ENCODE measurements around the gene EPN2.
A peak's percentile ranks its signal among the peaks of the same experiment; 100 is the strongest.

EPN2 gene

DNA sequence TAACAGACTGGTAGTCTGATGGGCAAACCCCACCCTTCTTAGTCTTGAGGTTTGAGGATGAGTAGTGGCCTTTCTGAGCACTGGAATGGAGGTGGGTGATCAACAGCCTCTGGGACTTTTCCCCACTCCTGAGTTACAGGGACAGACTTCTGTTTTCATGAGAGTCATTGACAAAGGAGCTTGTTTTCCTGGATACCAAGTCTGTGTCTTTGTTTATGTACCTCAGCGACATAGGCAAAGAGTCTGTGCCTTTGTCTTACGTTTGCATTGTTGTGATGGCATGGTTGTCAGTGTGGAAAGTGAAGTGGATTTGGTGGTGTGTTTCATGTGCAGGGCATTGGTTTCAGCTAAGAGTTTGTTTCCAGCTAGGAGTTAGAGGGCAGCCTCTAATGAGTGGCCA, 17.5 kb downstream of the EPN2 start:
- H3K4me1 ChIP-seq (ENCODE audit: control insufficient read depth in 1 of 2, insufficient read depth in 2 of 2, low read length in 2 of 2): peaks cover under 1 to 4% of the 10 kb centered on the region in 2 donors
- H3K27ac ChIP-seq (ENCODE audit: low read depth, low read length): no peak overlapping the region
- no peak overlapping the region for H3K9ac ChIP-seq (ENCODE audit: low read depth in 1 of 2, low read length in 2 of 2)
- H3K9me3 ChIP-seq (ENCODE audit: control insufficient read depth in 1 of 2, low read length in 2 of 2): no peaks in the 10 kb centered on the region
- no peaks in the 10 kb centered on the region for H3K27me3 ChIP-seq (ENCODE audit: control insufficient read depth in 1 of 2, insufficient read depth in 2 of 2, low read length in 2 of 2)
- H3K4me3 ChIP-seq (ENCODE audit: low read depth in 1 of 2, low read length in 2 of 2): no peak overlapping the region
- no peaks in the 10 kb centered on the region for H3K36me3 ChIP-seq (ENCODE audit: control insufficient read depth in 1 of 2, insufficient read depth in 2 of 2, low read length in 2 of 2)

DNA sequence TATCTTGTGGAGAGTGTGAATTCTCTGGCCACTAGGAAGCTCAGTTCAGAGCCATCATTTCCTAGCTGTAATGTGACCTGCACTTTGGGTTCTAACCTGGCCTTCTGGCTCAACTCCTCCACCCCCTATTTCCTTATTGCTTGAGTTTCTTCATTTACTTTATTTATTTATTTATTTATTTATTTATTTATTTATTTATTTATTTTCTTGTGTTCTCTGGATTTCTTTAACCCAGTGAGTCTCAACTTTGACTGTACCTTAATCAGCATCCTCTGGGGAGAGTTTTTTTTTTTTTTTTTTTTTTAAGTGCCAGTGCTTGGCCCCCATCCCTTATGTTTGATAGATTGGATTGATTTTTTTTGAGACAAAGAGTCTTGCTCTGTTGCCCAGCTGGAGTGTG, 18.1 kb downstream of the EPN2 start:
- Histone ChIP-seq H3K9me3 (ENCODE audit: control insufficient read depth in 1 of 2, low read length in 2 of 2) (no peaks in the 10 kb centered on the region), H3K27me3 (ENCODE audit: control insufficient read depth in 1 of 2, insufficient read depth in 2 of 2, low read length in 2 of 2) (no peaks in the 10 kb centered on the region), H3K4me1 (ENCODE audit: control insufficient read depth in 1 of 2, insufficient read depth in 2 of 2, low read length in 2 of 2) (peaks cover 0 to 4% of the 10 kb centered on the region in 2 donors), H3K9ac (ENCODE audit: low read depth in 1 of 2, low read length in 2 of 2) (no peak overlapping the region), H3K27ac (ENCODE audit: low read depth, low read length) (no peak overlapping the region), H3K36me3 (ENCODE audit: control insufficient read depth in 1 of 2, insufficient read depth in 2 of 2, low read length in 2 of 2) (no peaks in the 10 kb centered on the region), H3K4me3 (ENCODE audit: low read depth in 1 of 2, low read length in 2 of 2) (no peak overlapping the region)

DNA sequence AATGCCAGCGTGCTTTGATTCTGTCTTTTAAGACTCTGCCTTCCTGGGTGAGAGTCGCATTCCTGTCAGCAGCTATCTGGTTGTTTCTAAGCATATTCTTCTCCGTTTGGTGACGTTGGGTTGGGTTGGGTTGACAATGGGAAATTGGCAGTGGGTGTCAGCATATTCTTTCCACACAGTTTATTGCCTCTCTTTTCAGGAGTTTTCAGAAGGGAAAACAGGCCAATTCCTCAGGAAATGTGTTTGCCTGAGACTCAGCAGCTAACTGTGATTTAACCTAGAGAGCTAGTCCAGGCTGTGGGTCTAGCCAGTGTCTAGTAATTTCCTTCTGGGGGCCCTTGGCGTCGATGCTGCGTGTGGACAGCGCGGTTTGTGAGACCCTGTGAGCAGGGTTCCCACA, 21.2 kb downstream of the EPN2 start:
- no peaks in the 10 kb centered on the region for H3K9me3 ChIP-seq (ENCODE audit: control insufficient read depth in 1 of 2, low read length in 2 of 2)
- H3K27ac ChIP-seq (ENCODE audit: low read depth, low read length): no peak overlapping the region
- H3K36me3 ChIP-seq (ENCODE audit: control insufficient read depth in 1 of 2, insufficient read depth in 2 of 2, low read length in 2 of 2): no peaks in the 10 kb centered on the region
- H3K27me3 ChIP-seq (ENCODE audit: control insufficient read depth in 1 of 2, insufficient read depth in 2 of 2, low read length in 2 of 2): no peaks in the 10 kb centered on the region
- H3K9ac ChIP-seq (ENCODE audit: low read depth in 1 of 2, low read length in 2 of 2): no peak overlapping the region
- no peak overlapping the region for H3K4me3 ChIP-seq (ENCODE audit: low read depth in 1 of 2, low read length in 2 of 2)
- peaks cover 4 to 6% of the 10 kb centered on the region in 2 donors for H3K4me1 ChIP-seq (ENCODE audit: control insufficient read depth in 1 of 2, insufficient read depth in 2 of 2, low read length in 2 of 2)

DNA sequence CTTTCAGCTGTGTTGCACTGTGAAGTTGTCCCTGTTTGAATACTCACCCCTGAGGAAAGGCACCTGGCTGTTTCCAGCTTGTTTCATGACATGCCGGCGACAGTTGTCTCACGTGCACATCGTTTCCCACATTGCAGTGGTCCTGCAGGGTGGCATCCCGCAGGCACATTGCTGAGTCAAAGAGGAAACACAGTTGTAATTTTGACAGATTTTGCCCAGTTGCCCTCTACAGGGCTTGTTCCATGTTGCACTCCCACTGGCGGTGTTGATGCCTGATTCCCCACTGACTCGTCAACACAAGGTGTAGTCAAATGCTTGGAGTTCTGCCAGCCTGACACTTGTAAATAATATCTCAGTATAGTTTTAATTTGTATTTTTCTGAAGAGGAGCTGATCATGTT, 23.8 kb downstream of the EPN2 start:
- Histone ChIP-seq H3K36me3 (ENCODE audit: control insufficient read depth in 1 of 2, insufficient read depth in 2 of 2, low read length in 2 of 2) (peaks cover 0 to 3% of the 10 kb centered on the region in 2 donors), H3K9me3 (ENCODE audit: control insufficient read depth in 1 of 2, low read length in 2 of 2) (no peaks in the 10 kb centered on the region), H3K27me3 (ENCODE audit: control insufficient read depth in 1 of 2, insufficient read depth in 2 of 2, low read length in 2 of 2) (no peaks in the 10 kb centered on the region), H3K9ac (ENCODE audit: low read depth in 1 of 2, low read length in 2 of 2) (no peak overlapping the region), H3K4me1 (ENCODE audit: control insufficient read depth in 1 of 2, insufficient read depth in 2 of 2, low read length in 2 of 2) (peaks cover 22 to 25% of the 10 kb centered on the region in 2 donors), H3K27ac (ENCODE audit: low read depth, low read length) (no peak overlapping the region), H3K4me3 (ENCODE audit: low read depth in 1 of 2, low read length in 2 of 2) (no peak overlapping the region)

DNA sequence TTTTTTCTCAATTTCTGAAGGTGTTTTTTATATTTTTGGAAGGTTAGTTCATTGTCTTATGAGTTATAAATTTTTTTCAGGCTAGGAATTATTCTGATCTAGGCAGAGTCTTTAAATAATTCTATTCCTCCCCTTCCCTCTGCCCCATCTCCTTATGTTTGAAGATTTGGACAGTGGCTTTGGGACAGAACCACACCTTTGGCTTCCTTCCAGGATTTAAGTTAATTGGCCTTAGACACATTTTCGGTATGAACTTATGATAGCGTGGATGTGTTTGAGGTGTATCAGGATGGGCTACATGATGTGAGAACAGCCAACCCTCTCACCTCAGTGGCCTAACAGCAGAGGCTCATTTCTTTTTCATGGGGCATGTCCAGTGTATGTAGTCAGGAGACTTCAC, 24.3 kb downstream of the EPN2 start:
- peaks cover 0 to 3% of the 10 kb centered on the region in 2 donors for H3K36me3 ChIP-seq (ENCODE audit: control insufficient read depth in 1 of 2, insufficient read depth in 2 of 2, low read length in 2 of 2)
- peaks cover 22 to 25% of the 10 kb centered on the region in 2 donors for H3K4me1 ChIP-seq (ENCODE audit: control insufficient read depth in 1 of 2, insufficient read depth in 2 of 2, low read length in 2 of 2)
- H3K27me3 ChIP-seq (ENCODE audit: control insufficient read depth in 1 of 2, insufficient read depth in 2 of 2, low read length in 2 of 2): no peaks in the 10 kb centered on the region
- no peak overlapping the region for H3K4me3 ChIP-seq (ENCODE audit: low read depth in 1 of 2, low read length in 2 of 2)
- H3K9me3 ChIP-seq (ENCODE audit: control insufficient read depth in 1 of 2, low read length in 2 of 2): no peaks in the 10 kb centered on the region
- H3K27ac ChIP-seq (ENCODE audit: low read depth, low read length): no peak overlapping the region
- no peak overlapping the region for H3K9ac ChIP-seq (ENCODE audit: low read depth in 1 of 2, low read length in 2 of 2)

DNA sequence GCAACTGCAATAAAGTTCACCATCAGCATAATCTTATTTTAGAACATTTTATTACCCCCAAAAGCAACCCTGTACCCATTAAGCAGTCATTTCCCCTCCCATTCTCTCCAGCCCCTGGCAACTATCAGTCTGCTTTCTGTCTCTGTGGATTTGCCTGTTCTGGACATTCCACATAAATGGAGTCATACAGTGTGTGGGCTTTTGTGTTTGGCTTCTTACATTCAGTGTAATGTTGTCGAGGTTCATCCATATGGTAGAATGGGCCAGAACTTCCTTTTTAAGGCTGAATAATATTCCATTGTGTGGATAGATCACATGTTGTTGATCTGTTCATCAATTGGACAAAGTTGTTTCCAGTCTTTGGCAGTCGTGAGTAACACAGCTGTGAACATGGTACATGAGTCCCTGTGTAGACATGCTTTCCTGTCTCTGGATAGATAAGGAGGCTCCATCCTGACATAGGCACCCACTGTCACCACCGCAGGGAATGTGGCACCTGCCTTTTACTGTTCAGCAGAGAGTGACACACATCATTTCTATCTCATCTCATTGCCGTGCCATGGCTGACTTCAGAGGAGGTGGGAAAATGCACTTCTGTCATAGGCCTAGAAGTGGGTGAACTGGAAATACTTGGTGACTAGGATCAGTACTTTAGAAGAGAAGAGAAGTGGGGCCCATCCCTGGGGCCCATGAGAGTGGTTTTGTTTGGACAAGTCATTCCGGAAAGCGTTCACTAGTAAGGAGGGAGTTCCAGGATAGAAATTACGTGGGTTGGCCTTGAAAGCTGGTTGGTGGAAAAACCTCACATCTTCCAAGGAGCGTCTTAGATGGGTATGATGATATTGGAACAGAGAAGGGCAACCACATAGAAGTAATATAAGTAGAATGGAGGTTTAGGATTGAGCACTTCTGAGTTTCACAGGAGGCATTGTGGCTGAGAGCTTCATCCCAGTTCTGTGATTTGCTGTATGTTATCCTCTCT, 25.8 kb downstream of the EPN2 start:
- Histone ChIP-seq H3K4me1 (ENCODE audit: control insufficient read depth in 1 of 2, insufficient read depth in 2 of 2, low read length in 2 of 2) (peaks cover 22 to 25% of the 10 kb centered on the region in 2 donors), H3K4me3 (ENCODE audit: low read depth in 1 of 2, low read length in 2 of 2) (no peak overlapping the region), H3K9me3 (ENCODE audit: control insufficient read depth in 1 of 2, low read length in 2 of 2) (no peaks in the 10 kb centered on the region), H3K27me3 (ENCODE audit: control insufficient read depth in 1 of 2, insufficient read depth in 2 of 2, low read length in 2 of 2) (no peaks in the 10 kb centered on the region), H3K36me3 (ENCODE audit: control insufficient read depth in 1 of 2, insufficient read depth in 2 of 2, low read length in 2 of 2) (peaks cover 0 to 3% of the 10 kb centered on the region in 2 donors), H3K9ac (ENCODE audit: low read depth in 1 of 2, low read length in 2 of 2) (no peak overlapping the region), H3K27ac (ENCODE audit: low read depth, low read length) (peak overlapping the region; percentile 53)

DNA sequence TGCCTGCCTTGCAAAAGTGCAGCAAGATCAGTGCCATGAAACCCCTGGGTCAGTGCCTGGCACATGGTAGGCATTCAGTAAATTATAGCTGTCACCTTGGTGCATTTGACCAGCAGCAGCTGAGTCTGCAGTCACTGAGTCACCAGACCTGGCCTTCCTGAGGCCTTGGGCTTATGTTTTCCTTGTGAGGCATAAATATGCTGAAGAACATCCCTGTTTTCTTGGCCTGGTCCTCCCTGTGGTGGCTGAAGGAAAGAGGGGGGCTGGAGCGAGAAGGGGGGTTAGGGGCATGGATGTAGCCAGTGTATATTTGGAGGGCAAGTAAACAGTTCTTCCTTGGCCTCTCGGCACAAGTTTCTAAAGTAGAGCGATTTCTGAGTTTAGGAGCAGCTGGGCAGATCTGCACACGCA, 26.5 kb downstream of the EPN2 start:
- no peaks in the 10 kb centered on the region for H3K9me3 ChIP-seq (ENCODE audit: control insufficient read depth in 1 of 2, low read length in 2 of 2)
- H3K4me3 ChIP-seq (ENCODE audit: low read depth in 1 of 2, low read length in 2 of 2): no peak overlapping the region
- no peak overlapping the region for H3K9ac ChIP-seq (ENCODE audit: low read depth in 1 of 2, low read length in 2 of 2)
- H3K36me3 ChIP-seq (ENCODE audit: control insufficient read depth in 1 of 2, insufficient read depth in 2 of 2, low read length in 2 of 2): peaks cover 0 to 3% of the 10 kb centered on the region in 2 donors
- H3K4me1 ChIP-seq (ENCODE audit: control insufficient read depth in 1 of 2, insufficient read depth in 2 of 2, low read length in 2 of 2): peaks cover 27 to 28% of the 10 kb centered on the region in 2 donors
- no peak overlapping the region for H3K27ac ChIP-seq (ENCODE audit: low read depth, low read length)
- H3K27me3 ChIP-seq (ENCODE audit: control insufficient read depth in 1 of 2, insufficient read depth in 2 of 2, low read length in 2 of 2): no peaks in the 10 kb centered on the region

DNA sequence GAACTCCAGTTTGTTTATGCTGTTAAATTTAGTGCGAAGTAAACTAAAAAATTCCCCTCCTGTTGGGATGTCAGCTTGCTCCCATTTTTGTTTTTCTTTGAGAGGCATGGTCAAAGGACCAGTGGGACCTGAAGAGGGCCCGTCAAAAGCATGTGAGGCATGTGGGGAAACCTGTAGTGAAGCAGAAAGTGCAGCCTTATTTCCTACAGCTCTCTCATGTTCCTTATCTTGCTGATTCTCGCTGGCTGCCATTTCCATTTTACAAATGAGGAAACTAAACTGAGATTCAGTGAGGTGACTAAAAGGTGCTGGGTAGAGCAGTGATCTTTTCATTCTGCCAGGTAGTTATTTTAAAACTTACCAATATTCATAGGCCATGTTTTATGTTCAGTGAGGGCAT, 27.1 kb downstream of the EPN2 start:
- Histone ChIP-seq H3K4me3 (ENCODE audit: low read depth in 1 of 2, low read length in 2 of 2) (no peak overlapping the region), H3K27me3 (ENCODE audit: control insufficient read depth in 1 of 2, insufficient read depth in 2 of 2, low read length in 2 of 2) (no peaks in the 10 kb centered on the region), H3K36me3 (ENCODE audit: control insufficient read depth in 1 of 2, insufficient read depth in 2 of 2, low read length in 2 of 2) (peaks cover 0 to 3% of the 10 kb centered on the region in 2 donors), H3K4me1 (ENCODE audit: control insufficient read depth in 1 of 2, insufficient read depth in 2 of 2, low read length in 2 of 2) (peaks cover 33 to 34% of the 10 kb centered on the region in 2 donors), H3K9me3 (ENCODE audit: control insufficient read depth in 1 of 2, low read length in 2 of 2) (no peaks in the 10 kb centered on the region), H3K27ac (ENCODE audit: low read depth, low read length) (no peak overlapping the region), H3K9ac (ENCODE audit: low read depth in 1 of 2, low read length in 2 of 2) (no peak overlapping the region)

DNA sequence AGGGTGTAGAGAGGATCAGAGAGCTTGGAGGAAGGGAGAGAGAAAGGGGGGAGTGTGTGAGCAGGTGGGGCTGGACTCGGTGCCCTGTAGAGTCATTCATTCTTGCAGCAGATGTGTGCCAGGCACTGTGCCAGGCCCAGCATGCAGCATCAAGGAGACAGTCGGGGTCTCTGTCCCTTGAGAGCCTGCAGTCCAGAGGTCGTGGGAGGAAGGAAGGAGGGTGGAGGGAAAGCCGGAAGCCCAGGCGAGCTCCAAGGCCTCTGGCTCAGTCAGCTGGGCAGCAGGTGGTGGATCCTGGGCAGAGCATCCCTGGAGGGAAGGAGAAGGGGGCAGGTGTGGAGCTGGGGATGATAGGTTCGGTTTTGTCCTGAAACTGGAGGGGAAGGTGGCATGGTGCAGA, 27.5 kb downstream of the EPN2 start:
- H3K9ac ChIP-seq (ENCODE audit: low read depth in 1 of 2, low read length in 2 of 2): no peak overlapping the region
- H3K27ac ChIP-seq (ENCODE audit: low read depth, low read length): no peak overlapping the region
- peaks cover 0 to 3% of the 10 kb centered on the region in 2 donors for H3K36me3 ChIP-seq (ENCODE audit: control insufficient read depth in 1 of 2, insufficient read depth in 2 of 2, low read length in 2 of 2)
- H3K4me3 ChIP-seq (ENCODE audit: low read depth in 1 of 2, low read length in 2 of 2): no peak overlapping the region
- no peaks in the 10 kb centered on the region for H3K27me3 ChIP-seq (ENCODE audit: control insufficient read depth in 1 of 2, insufficient read depth in 2 of 2, low read length in 2 of 2)
- H3K4me1 ChIP-seq (ENCODE audit: control insufficient read depth in 1 of 2, insufficient read depth in 2 of 2, low read length in 2 of 2): peaks cover 37 to 38% of the 10 kb centered on the region in 2 donors
- no peaks in the 10 kb centered on the region for H3K9me3 ChIP-seq (ENCODE audit: control insufficient read depth in 1 of 2, low read length in 2 of 2)

DNA sequence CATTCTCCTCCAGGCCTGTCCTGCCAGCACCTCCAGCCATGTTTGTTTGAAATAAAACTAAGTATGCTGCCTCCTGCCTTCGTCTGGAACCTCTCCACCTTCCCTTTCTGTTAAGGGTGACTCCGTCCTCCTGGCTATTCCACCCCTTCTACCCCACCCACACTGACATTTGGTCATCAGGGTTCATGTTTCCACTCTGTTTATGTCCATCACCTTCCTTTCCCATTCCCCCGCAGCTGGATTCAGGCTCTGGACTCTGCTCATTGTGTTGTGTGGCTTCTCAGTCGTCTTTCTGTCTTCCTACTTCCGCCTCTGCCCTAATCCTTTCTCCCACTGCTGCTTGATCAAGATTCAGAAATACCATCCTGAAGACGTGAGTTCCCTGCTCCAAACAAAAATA, 28.6 kb downstream of the EPN2 start:
- Histone ChIP-seq H3K36me3 (ENCODE audit: control insufficient read depth in 1 of 2, insufficient read depth in 2 of 2, low read length in 2 of 2) (peaks cover 0 to 3% of the 10 kb centered on the region in 2 donors), H3K9ac (ENCODE audit: low read depth in 1 of 2, low read length in 2 of 2) (no peak overlapping the region), H3K27me3 (ENCODE audit: control insufficient read depth in 1 of 2, insufficient read depth in 2 of 2, low read length in 2 of 2) (no peaks in the 10 kb centered on the region), H3K4me3 (ENCODE audit: low read depth in 1 of 2, low read length in 2 of 2) (no peak overlapping the region), H3K4me1 (ENCODE audit: control insufficient read depth in 1 of 2, insufficient read depth in 2 of 2, low read length in 2 of 2) (peaks cover 47 to 49% of the 10 kb centered on the region in 2 donors), H3K27ac (ENCODE audit: low read depth, low read length) (no peak overlapping the region), H3K9me3 (ENCODE audit: control insufficient read depth in 1 of 2, low read length in 2 of 2) (no peaks in the 10 kb centered on the region)
